Ovary (tissue), 3 donors: ENCODE data around the gene LRMDA.

ENCODE experiments used
- EP300 ChIP-seq: sonication (generic); formaldehyde crosslinking; IDR thresholded peaks from one replicate; pipeline ENCODE4 v1.6.1; 2017; ENCODE audit warnings: antibody characterized with exemption
- TF ChIP-seq, protein P1 (sequence below), 3 donors: fragments of 450-650 bp in 2 of 3; fragments of 200-600 bp in 1 of 3; IDR thresholded peaks; one replicate each; pipeline versions ENCODE4 v1.5.1 to v1.8.0; 2016 to 2022; ENCODE audit warnings: antibody characterized with exemption in 3 of 3, mild to moderate bottlenecking in 1 of 3
- donor health status: DM: no; HTN: no; CAD: no.

DNA sequence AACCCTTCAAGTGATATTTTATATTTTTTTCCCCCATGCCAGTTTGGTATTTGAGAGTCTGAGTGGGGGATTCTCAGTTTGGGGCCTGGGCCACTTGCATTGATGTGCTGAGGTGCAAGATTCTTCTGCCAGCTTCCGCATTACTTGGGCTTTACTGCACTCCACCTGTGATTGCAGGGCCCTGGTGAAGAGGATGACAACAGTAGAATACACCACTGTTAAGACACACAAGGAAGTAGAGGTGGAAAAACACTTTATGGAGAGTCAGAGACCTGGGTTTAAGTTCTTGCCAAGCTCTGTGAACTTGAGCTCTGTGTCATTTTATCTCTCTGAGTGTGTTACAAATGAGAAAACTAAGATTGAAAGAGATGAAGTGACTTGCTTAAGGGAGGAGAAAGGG is 209.4 kb downstream of the LRMDA start:
- TF ChIP-seq, protein P1, sequence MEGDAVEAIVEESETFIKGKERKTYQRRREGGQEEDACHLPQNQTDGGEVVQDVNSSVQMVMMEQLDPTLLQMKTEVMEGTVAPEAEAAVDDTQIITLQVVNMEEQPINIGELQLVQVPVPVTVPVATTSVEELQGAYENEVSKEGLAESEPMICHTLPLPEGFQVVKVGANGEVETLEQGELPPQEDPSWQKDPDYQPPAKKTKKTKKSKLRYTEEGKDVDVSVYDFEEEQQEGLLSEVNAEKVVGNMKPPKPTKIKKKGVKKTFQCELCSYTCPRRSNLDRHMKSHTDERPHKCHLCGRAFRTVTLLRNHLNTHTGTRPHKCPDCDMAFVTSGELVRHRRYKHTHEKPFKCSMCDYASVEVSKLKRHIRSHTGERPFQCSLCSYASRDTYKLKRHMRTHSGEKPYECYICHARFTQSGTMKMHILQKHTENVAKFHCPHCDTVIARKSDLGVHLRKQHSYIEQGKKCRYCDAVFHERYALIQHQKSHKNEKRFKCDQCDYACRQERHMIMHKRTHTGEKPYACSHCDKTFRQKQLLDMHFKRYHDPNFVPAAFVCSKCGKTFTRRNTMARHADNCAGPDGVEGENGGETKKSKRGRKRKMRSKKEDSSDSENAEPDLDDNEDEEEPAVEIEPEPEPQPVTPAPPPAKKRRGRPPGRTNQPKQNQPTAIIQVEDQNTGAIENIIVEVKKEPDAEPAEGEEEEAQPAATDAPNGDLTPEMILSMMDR (IDR thresholded peaks at IDR 0.05) = no peak
- no peak for TF ChIP-seq EP300
